ENCODE measurements around the gene FBXW11. TPM values are rescaled to one million over a fixed set of nuclear protein-coding genes. Genes with fewer than 3 reads are reported as not detected.
A peak's percentile ranks its signal among the peaks of the same experiment; 100 is the strongest.

The FBXW11 gene
- total RNA-seq, 1 experiment from 2014 or later: 52.0 TPM

DNA sequence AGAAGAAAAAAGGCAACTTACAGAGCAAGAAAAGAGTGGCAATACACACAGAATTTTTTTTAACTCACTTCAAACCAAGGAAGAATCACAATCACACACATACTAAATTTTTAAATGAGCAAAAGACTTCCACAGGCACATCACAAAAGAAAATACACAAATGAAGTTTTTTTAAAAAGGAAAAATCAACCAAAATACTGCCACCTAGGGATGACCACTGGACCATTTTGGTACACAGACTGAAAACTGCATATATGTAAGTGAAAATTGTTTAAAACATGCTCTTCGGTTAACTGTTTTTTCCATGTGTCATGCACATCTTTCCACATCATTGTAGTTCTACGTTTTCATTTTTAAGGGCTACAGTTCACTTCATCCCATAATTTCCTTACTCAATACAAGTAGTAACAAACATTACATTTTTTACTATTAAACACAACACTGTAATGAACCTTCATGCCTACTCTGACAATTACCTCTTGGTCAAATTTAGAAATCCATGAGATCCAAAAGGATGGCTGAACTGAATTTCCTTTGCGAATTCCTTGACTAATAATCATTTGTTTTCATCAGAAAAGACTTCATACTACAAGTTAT is 79.0 kb downstream of the FBXW11 start:
- Histone ChIP-seq H3K4me1 (ENCODE audit: control insufficient read depth in 1 of 2, insufficient read depth in 2 of 2, low read length in 2 of 2) (no peaks in the 10 kb centered on the region), H3K9ac (ENCODE audit: low read length) (no peak overlapping the region), H4K20me1 (ENCODE audit: insufficient read depth) (no peaks in the 10 kb centered on the region), H3K27me3 (ENCODE audit: insufficient read depth, low read length) (no peaks in the 10 kb centered on the region), H3K4me3 (replicated peaks in 1 of 2; ENCODE audit: low read depth in 1 of 2, low read length in 2 of 2) (no peak overlapping the region), H3K9me2 (ENCODE audit: insufficient read depth) (no peaks in the 10 kb centered on the region), H3K36me3 (ENCODE audit: control insufficient read depth in 1 of 2, insufficient read depth in 2 of 2, low read length in 2 of 2) (no peaks in the 10 kb centered on the region), H2AFZ (ENCODE audit: low read depth, low read length, poor library complexity, severe bottlenecking) (no peak overlapping the region), H3K79me2 (ENCODE audit: insufficient read depth, low read length) (peaks cover 88% of the 10 kb centered on the region), H3K9me3 (ENCODE audit: control insufficient read depth in 1 of 2, insufficient read depth in 1 of 2, low read depth in 1 of 2, low read length in 2 of 2) (no peaks in the 10 kb centered on the region), H3K27ac (ENCODE audit: low read depth, low read length) (no peak overlapping the region), H3K4me2 (ENCODE audit: low read length) (no peak overlapping the region)
- ChIA-PET POLR2A (no interaction called here), CTCF (no interaction called here), RAD21 (ENCODE audit: low non-redundant PET in 1 of 2, low total read pairs in 2 of 2, uncharacterized antibody in 2 of 2, unreplicated experiment in 2 of 2) (no interaction called here)
- intact Hi-C loops (cut with micrococcal nuclease): no loop called here
- ATAC-seq (no peak), DNase-seq (ENCODE audit: low read depth, low spot score) (no peak)
- TF ChIP-seq, protein P1, sequence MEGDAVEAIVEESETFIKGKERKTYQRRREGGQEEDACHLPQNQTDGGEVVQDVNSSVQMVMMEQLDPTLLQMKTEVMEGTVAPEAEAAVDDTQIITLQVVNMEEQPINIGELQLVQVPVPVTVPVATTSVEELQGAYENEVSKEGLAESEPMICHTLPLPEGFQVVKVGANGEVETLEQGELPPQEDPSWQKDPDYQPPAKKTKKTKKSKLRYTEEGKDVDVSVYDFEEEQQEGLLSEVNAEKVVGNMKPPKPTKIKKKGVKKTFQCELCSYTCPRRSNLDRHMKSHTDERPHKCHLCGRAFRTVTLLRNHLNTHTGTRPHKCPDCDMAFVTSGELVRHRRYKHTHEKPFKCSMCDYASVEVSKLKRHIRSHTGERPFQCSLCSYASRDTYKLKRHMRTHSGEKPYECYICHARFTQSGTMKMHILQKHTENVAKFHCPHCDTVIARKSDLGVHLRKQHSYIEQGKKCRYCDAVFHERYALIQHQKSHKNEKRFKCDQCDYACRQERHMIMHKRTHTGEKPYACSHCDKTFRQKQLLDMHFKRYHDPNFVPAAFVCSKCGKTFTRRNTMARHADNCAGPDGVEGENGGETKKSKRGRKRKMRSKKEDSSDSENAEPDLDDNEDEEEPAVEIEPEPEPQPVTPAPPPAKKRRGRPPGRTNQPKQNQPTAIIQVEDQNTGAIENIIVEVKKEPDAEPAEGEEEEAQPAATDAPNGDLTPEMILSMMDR (IDR thresholded peaks at IDR 0.05 in 2 of 3, conservative IDR thresholded peaks at IDR 0.05 in 1 of 3; ENCODE audit: borderline replicate concordance in 1 of 3, insufficient read depth in 1 of 3, low read depth in 2 of 3, low read length in 2 of 3): peak; percentile 14 to 70 (median 51); a peak in 4 of 6 replicates
- TF ChIP-seq, protein P2, sequence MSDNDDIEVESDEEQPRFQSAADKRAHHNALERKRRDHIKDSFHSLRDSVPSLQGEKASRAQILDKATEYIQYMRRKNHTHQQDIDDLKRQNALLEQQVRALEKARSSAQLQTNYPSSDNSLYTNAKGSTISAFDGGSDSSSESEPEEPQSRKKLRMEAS (IDR thresholded peaks at IDR 0.05): no peak
- no TSS peak for BruUV-seq (replicated peaks)

DNA sequence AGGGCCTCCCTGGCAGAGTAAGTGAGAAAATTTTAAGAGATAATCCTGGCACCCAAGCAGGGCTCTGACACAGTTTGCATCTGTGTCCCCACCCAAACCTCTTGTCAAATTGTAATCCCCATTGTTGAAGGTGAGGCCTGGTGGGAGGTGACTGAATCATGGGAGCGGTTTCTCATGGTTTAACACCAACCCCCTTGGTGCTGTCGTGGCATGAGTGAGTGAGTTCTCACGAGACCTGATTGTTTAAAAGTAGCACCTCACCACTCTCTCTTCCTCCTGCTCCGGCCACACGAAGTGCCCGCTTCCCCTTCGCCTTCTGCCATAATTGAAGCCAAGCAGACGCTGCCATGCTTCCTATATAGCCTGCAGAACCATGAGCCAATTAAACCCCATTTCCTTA is 80.1 kb downstream of the FBXW11 start:
- RAD21 ChIA-PET (ENCODE audit: low non-redundant PET in 1 of 2, low total read pairs in 2 of 2, uncharacterized antibody in 2 of 2, unreplicated experiment in 2 of 2): no interaction called here
- Histone ChIP-seq H3K36me3 (ENCODE audit: control insufficient read depth in 1 of 2, insufficient read depth in 2 of 2, low read length in 2 of 2) (no peaks in the 10 kb centered on the region), H3K27ac (ENCODE audit: low read depth, low read length) (no peak overlapping the region), H4K20me1 (ENCODE audit: insufficient read depth) (no peaks in the 10 kb centered on the region), H2AFZ (ENCODE audit: low read depth, low read length, poor library complexity, severe bottlenecking) (no peak overlapping the region), H3K9ac (ENCODE audit: low read length) (no peak overlapping the region), H3K9me2 (ENCODE audit: insufficient read depth) (no peaks in the 10 kb centered on the region), H3K9me3 (ENCODE audit: control insufficient read depth in 1 of 2, insufficient read depth in 1 of 2, low read depth in 1 of 2, low read length in 2 of 2) (no peaks in the 10 kb centered on the region), H3K4me1 (ENCODE audit: control insufficient read depth in 1 of 2, insufficient read depth in 2 of 2, low read length in 2 of 2) (no peaks in the 10 kb centered on the region), H3K27me3 (ENCODE audit: insufficient read depth, low read length) (no peaks in the 10 kb centered on the region), H3K4me2 (ENCODE audit: low read length) (no peak overlapping the region), H3K4me3 (replicated peaks in 1 of 2; ENCODE audit: low read depth in 1 of 2, low read length in 2 of 2) (no peak overlapping the region), H3K79me2 (ENCODE audit: insufficient read depth, low read length) (peaks cover 87% of the 10 kb centered on the region)
- TF ChIP-seq ZFX (IDR thresholded peaks at IDR 0.05): no peak
- no peak for TF ChIP-seq ZNF274 (IDR thresholded peaks at IDR 0.05; ENCODE audit: low read depth, low read length)
- POLR2A ChIA-PET: no interaction called here
- CTCF ChIA-PET: no interaction called here
- ATAC-seq (no peak), DNase-seq (ENCODE audit: low read depth, low spot score) (no peak)
- no TSS peak for BruUV-seq (replicated peaks)
- intact Hi-C loops (cut with micrococcal nuclease): no loop called here
